ENCODE results near the gene SYNPO2L. TPM values are rescaled to one million over a fixed set of nuclear protein-coding genes. Genes with fewer than 3 reads are reported as not detected.
"Not testable (repeated sequence)": the region's sequence is repeated elsewhere in the genome, so short reads cannot be mapped to it uniquely, and the experiment has no call there.

The SYNPO2L gene
- total RNA-seq, 3 donors from 2014 or later = 0.15 TPM; not detected in 2

- H3K27ac ChIP-seq = peak overlapping the region; percentile 93 to 98
Observed at GRCh38 chr10:73625004-73625883, 30.6 kb downstream of the SYNPO2L start.

GRCh38 chr10:73623056-73623455 lies 32.8 kb downstream of the SYNPO2L start:
- H3K36me3 ChIP-seq = no peaks in the 10 kb centered on the region
- DNase-seq (ENCODE audit: low spot score in 2 of 2) = peak in 1 of 2 donors; percentile 2
- intact Hi-C loops (cut with DNase I; ENCODE audit: low total_unique reads) = no loop called here
- TF ChIP-seq POLR2A (IDR thresholded peaks at IDR 0.05) = no peak
- no peak for TF ChIP-seq CTCF (IDR thresholded peaks at IDR 0.05)
- TF ChIP-seq POLR2AphosphoS5 (IDR thresholded peaks at IDR 0.05) = no peak
- no peak overlapping the region for H3K27ac ChIP-seq
- H3K9me3 ChIP-seq = no peaks in the 10 kb centered on the region
- H3K27me3 ChIP-seq = no peaks in the 10 kb centered on the region
- H3K4me1 ChIP-seq = no peaks in the 10 kb centered on the region
- H3K4me3 ChIP-seq = no peak overlapping the region

More at GRCh38 chr10:73625004-73625883, 30.6 kb downstream of the SYNPO2L start:
- DNase-seq (ENCODE audit: low spot score in 2 of 2) = no peak
- intact Hi-C loops (cut with DNase I; ENCODE audit: low total_unique reads) = no loop called here
- Histone ChIP-seq H3K27me3 (no peaks in the 10 kb centered on the region), H3K4me1 (no peaks in the 10 kb centered on the region), H3K36me3 (no peaks in the 10 kb centered on the region), H3K4me3 (peak overlapping the region; percentile 82 to 93 (median 92)), H3K9me3 (no peaks in the 10 kb centered on the region)
- no peak for TF ChIP-seq POLR2A (IDR thresholded peaks at IDR 0.05)
- TF ChIP-seq CTCF (IDR thresholded peaks at IDR 0.05) = no peak

GRCh38 chr10:73620974-73621373 lies 34.9 kb downstream of the SYNPO2L start:
- intact Hi-C loops (cut with DNase I; ENCODE audit: low total_unique reads); H3K4me1 ChIP-seq; DNase-seq (ENCODE audit: low spot score in 2 of 2): not testable (repeated sequence)

GRCh38 chr10:73617143-73617542 lies 38.7 kb downstream of the SYNPO2L start:
- H3K27ac ChIP-seq; H3K4me3 ChIP-seq; H3K27me3 ChIP-seq; H3K36me3 ChIP-seq; H3K4me1 ChIP-seq; intact Hi-C loops (cut with DNase I; ENCODE audit: low total_unique reads); H3K9me3 ChIP-seq: not testable (repeated sequence)
- DNase-seq (ENCODE audit: low spot score in 2 of 2) = peak in 1 of 2 donors; percentile 9

More at GRCh38 chr10:73620974-73621373, 34.9 kb downstream of the SYNPO2L start:
- not testable (repeated sequence) for H3K27me3 ChIP-seq, H3K27ac ChIP-seq, H3K9me3 ChIP-seq, H3K36me3 ChIP-seq, H3K4me3 ChIP-seq

GRCh38 chr10:73614720-73615119 lies 41.1 kb downstream of the SYNPO2L start:
- DNase-seq (ENCODE audit: low spot score in 2 of 2) = no peak
- Histone ChIP-seq H3K9me3 (no peaks in the 10 kb centered on the region), H3K27me3 (no peaks in the 10 kb centered on the region), H3K4me1 (no peaks in the 10 kb centered on the region), H3K36me3 (no peaks in the 10 kb centered on the region), H3K4me3 (no peak overlapping the region), H3K27ac (no peak overlapping the region)
- TF ChIP-seq POLR2A (IDR thresholded peaks at IDR 0.05) = no peak
- intact Hi-C loops (cut with DNase I; ENCODE audit: low total_unique reads) = no loop called here

GRCh38 chr10:73609116-73609515 lies 46.7 kb downstream of the SYNPO2L start:
- TF ChIP-seq POLR2A (IDR thresholded peaks at IDR 0.05) = no peak
- TF ChIP-seq CTCF (IDR thresholded peaks at IDR 0.05) = no peak
- TF ChIP-seq POLR2AphosphoS5 (IDR thresholded peaks at IDR 0.05) = no peak
- Histone ChIP-seq H3K4me3 (no peak overlapping the region), H3K27me3 (no peaks in the 10 kb centered on the region), H3K36me3 (no peaks in the 10 kb centered on the region), H3K9me3 (no peaks in the 10 kb centered on the region), H3K27ac (no peak overlapping the region), H3K4me1 (no peaks in the 10 kb centered on the region)
- no peak for DNase-seq (ENCODE audit: low spot score in 2 of 2)
- intact Hi-C loops (cut with DNase I; ENCODE audit: low total_unique reads) = no loop called here
